Lower lobe of right lung (tissue), 2 donors: ENCODE measurements around the gene SOCS1. TPM values are rescaled to one million over a fixed set of nuclear protein-coding genes. Genes with fewer than 3 reads are reported as not detected.
A peak's percentile ranks its signal among the peaks of the same experiment; 100 is the strongest.

Source experiments
- ATAC-seq, 2 donors: fragments of 200-7000 bp; cut with Tn5 transposase; one replicate each; pipeline ENCODE4 v1.9.1; 2020 to 2022; ENCODE audit warnings: mild to moderate bottlenecking in 2 of 2, moderate library complexity in 2 of 2
- DNase-seq: peaks from one replicate; pipeline ENCODE4 v3.0.0-alpha.2; 2020
- H3K27ac ChIP-seq: fragments of 200-600 bp; one replicate; pipeline ENCODE4 v1.8.0; 2022
- H3K27me3 ChIP-seq: fragments of 200-600 bp; one replicate; pipeline ENCODE4 v1.8.0; 2022; ENCODE audit warnings: low read depth
- H3K36me3 ChIP-seq: fragments of 200-600 bp; one replicate; pipeline ENCODE4 v1.8.0; 2022; ENCODE audit warnings: mild to moderate bottlenecking
- H3K4me1 ChIP-seq: fragments of 200-600 bp; one replicate; pipeline ENCODE4 v1.8.0; 2022
- H3K4me3 ChIP-seq: fragments of 200-600 bp; one replicate; pipeline ENCODE4 v1.8.0; 2022; ENCODE audit warnings: mild to moderate bottlenecking
- H3K9me3 ChIP-seq: fragments of 200-600 bp; one replicate; pipeline ENCODE4 v1.8.0; 2022
- CTCF ChIP-seq: fragments of 200-600 bp; IDR thresholded peaks from one replicate; pipeline ENCODE4 v1.8.0; 2022; ENCODE audit warnings: antibody characterized with exemption, mild to moderate bottlenecking
- intact Hi-C: fragments of 100-400 bp; cut with DNase I; formaldehyde crosslinking; loops from one replicate; pipeline ENCODE4 v1.11.0; 2022
- total RNA-seq: library from RNA; stranded (reverse); fragmentation: NEBNext Ultra II Directional; extraction: Animal tissue kit (Norgen Biotek cat#: 25700); gene quantifications from one replicate; pipeline ENCODE4 v1.2.1, GENCODE V29; 2021
- donor health status: DM: no; HTN: yes; CAD: no; lungs with severe emphysema.

SOCS1 gene
- total RNA-seq, 1 donor from 2014 or later: 17.8 TPM

DNA sequence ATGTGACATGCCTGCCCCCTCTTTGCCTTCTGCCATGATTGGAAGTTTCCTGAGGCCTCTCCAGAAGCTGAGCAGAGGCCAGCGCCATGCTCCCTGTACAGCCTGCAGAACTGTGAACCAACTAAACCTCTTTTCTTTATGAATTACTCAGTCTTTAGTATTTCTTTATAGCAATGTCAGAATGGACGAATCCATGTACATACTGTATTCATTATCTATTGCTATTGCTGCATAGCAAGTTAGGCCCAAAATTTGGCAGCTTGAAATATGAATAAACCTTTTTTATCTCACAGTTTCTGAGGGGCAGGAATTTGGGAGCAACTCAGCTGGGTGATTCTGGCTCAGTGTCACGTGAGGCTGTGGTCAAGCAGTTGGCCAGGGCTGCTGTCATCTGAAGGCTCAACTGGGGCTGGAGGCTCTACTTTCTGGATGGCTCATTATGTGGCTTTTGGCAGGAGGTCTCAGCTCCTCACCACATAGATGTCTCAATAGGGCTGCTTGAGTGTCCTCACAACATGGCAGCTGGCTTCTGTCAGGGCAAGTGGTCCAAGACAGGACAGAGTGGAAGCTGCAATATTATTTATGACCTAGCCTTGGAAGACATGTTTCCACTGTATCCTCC, 40.0 kb downstream of the SOCS1 start:
- Histone ChIP-seq H3K27ac (no peak overlapping the region), H3K4me1 (no peaks in the 10 kb centered on the region), H3K4me3 (no peak overlapping the region), H3K27me3 (no peaks in the 10 kb centered on the region), H3K36me3 (no peaks in the 10 kb centered on the region), H3K9me3 (peaks cover 22% of the 10 kb centered on the region)
- intact Hi-C loops: no loop called here
- ATAC-seq (no peak), DNase-seq (no peak)
- no peak for TF ChIP-seq CTCF

- Histone ChIP-seq H3K4me3 (no peak overlapping the region), H3K36me3 (no peaks in the 10 kb centered on the region), H3K4me1 (no peaks in the 10 kb centered on the region), H3K9me3 (peaks cover 21% of the 10 kb centered on the region), H3K27ac (no peak overlapping the region), H3K27me3 (no peaks in the 10 kb centered on the region)
- DNase-seq: no peak
- intact Hi-C loops: no loop called here
- ATAC-seq: no peak
- no peak for TF ChIP-seq CTCF
Measured at GRCh38 chr16:11213799-11214198, 42.2 kb downstream of the SOCS1 start.

GRCh38 chr16:11213373-11213772, 42.6 kb downstream of the SOCS1 start:
- DNase-seq: no peak

DNA sequence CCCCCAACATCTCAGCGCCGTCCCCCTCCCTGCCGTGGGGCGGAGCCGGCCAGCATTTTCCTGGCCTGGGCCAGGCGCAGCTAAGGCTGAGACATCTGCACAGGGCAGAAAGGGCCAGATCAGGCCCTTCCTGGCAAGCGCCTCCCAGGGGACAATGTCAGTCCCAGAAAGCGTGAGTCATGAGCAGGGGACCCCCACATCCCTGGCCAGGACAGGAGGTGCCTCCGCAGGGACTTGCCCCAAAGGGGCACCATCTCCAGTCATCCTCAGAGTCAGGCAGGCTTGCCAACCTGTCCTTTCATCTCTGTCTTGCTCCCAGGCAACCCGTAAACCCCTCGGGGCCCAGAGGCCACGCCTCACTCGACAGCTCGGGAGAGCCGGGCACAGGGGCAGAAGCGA, 43.2 kb downstream of the SOCS1 start:
- no peak for TF ChIP-seq CTCF
- DNase-seq (no peak), ATAC-seq (peak in 1 of 2 donors; percentile 5)
- H3K27ac ChIP-seq: no peak overlapping the region
- no peak overlapping the region for H3K4me3 ChIP-seq
- H3K9me3 ChIP-seq: peaks cover 12% of the 10 kb centered on the region
- H3K27me3 ChIP-seq: no peaks in the 10 kb centered on the region
- H3K36me3 ChIP-seq: no peaks in the 10 kb centered on the region
- no peaks in the 10 kb centered on the region for H3K4me1 ChIP-seq
- intact Hi-C loops: no loop called here

More at GRCh38 chr16:11213373-11213772, 42.6 kb downstream of the SOCS1 start:
- no peaks in the 10 kb centered on the region for H3K4me1 ChIP-seq
- H3K4me3 ChIP-seq: no peak overlapping the region
- no peak overlapping the region for H3K27ac ChIP-seq
- intact Hi-C loops: no loop called here
- H3K36me3 ChIP-seq: no peaks in the 10 kb centered on the region
- peaks cover 16% of the 10 kb centered on the region for H3K9me3 ChIP-seq
- H3K27me3 ChIP-seq: no peaks in the 10 kb centered on the region
- peak in 1 of 2 donors; percentile 4 for ATAC-seq
- TF ChIP-seq CTCF: no peak

GRCh38 chr16:11211977-11212797, 43.8 kb downstream of the SOCS1 start:
- Histone ChIP-seq H3K36me3 (no peaks in the 10 kb centered on the region), H3K9me3 (peaks cover 15% of the 10 kb centered on the region), H3K27me3 (no peaks in the 10 kb centered on the region), H3K27ac (no peak overlapping the region), H3K4me3 (no peak overlapping the region), H3K4me1 (no peaks in the 10 kb centered on the region)
- intact Hi-C loops: no loop called here
- DNase-seq (no peak), ATAC-seq (peak in 1 of 2 donors; percentile 18)
- no peak for TF ChIP-seq CTCF
